GM18868 (cell line): ENCODE data around the gene CARHSP1.
"Not testable (repeated sequence)": the region's sequence is repeated elsewhere in the genome, so short reads cannot be mapped to it uniquely, and the experiment has no call there.

Experiments used
- ATAC-seq: cut with Tn5 transposase; IDR thresholded peaks from one replicate; pipeline ENCODE4 v1.9.1; 2021; ENCODE audit warnings: mild to moderate bottlenecking, moderate library complexity; ENCODE audit not compliant: unreplicated experiment

CARHSP1 gene

GRCh38 chr16:8858994-8859912 lies 9.6 kb downstream of the CARHSP1 start:
- ATAC-seq = no peak

GRCh38 chr16:8855972-8856371 lies 12.8 kb downstream of the CARHSP1 start:
- no peak for ATAC-seq

- no peak for ATAC-seq
These were observed 13.6 kb downstream of the CARHSP1 start for GRCh38 chr16:8855051-8855786.

- no peak for ATAC-seq
These were observed 14.4 kb downstream of the CARHSP1 start for GRCh38 chr16:8854298-8854948.

GRCh38 chr16:8853611-8854010 lies 15.2 kb downstream of the CARHSP1 start:
- ATAC-seq = no peak

- no peak for ATAC-seq
These were observed 15.7 kb downstream of the CARHSP1 start for GRCh38 chr16:8853150-8853549.

- ATAC-seq = no peak
These were observed 16.3 kb downstream of the CARHSP1 start for GRCh38 chr16:8852534-8852933.

- ATAC-seq = no peak
These were observed 16.9 kb downstream of the CARHSP1 start for GRCh38 chr16:8851761-8852403.

- no peak for ATAC-seq
These were observed 18.4 kb downstream of the CARHSP1 start for GRCh38 chr16:8850279-8850885.

GRCh38 chr16:8849411-8850011 lies 19.3 kb downstream of the CARHSP1 start:
- ATAC-seq = no peak

GRCh38 chr16:8848939-8849391 lies 19.8 kb downstream of the CARHSP1 start:
- no peak for ATAC-seq

GRCh38 chr16:8848231-8848938 lies 20.4 kb downstream of the CARHSP1 start:
- ATAC-seq = no peak

- no peak for ATAC-seq
These were observed 21.2 kb downstream of the CARHSP1 start for GRCh38 chr16:8847623-8848022.

- ATAC-seq = no peak
These were observed 21.7 kb downstream of the CARHSP1 start for GRCh38 chr16:8847145-8847544.

- ATAC-seq = no peak
These were observed 22.3 kb downstream of the CARHSP1 start for GRCh38 chr16:8846401-8846932.

- ATAC-seq = no peak
These were observed 23.0 kb downstream of the CARHSP1 start for GRCh38 chr16:8845699-8846298.

GRCh38 chr16:8843296-8843695 lies 25.5 kb downstream of the CARHSP1 start:
- not testable (repeated sequence) for ATAC-seq

- ATAC-seq = not testable (repeated sequence)
These were observed 26.8 kb downstream of the CARHSP1 start for GRCh38 chr16:8842016-8842415.

GRCh38 chr16:8837594-8837993 lies 31.2 kb downstream of the CARHSP1 start:
- ATAC-seq = not testable (repeated sequence)
